ENCODE measurements around the gene RNF225. TPM values are rescaled to one million over a fixed set of nuclear protein-coding genes. Genes with fewer than 3 reads are reported as not detected.

Gene RNF225
- total and polyA plus RNA-seq, 2 of the 13 experiments (the other 11 are each of a cell fraction or from before 2014, with no cell fraction given) = not detected

- TF ChIP-seq ZNF552 (CRISPR knock-in tag; IDR thresholded peaks at IDR 0.05; ENCODE audit: borderline replicate concordance) = no peak
- no peak for TF ChIP-seq SKIL (CRISPR knock-in tag; IDR thresholded peaks at IDR 0.05; ENCODE audit: borderline replicate concordance)
- peak; percentile 7; the same call in 1 of the 2 replicates for TF ChIP-seq ZNF724P (CRISPR knock-in tag; IDR thresholded peaks at IDR 0.05; ENCODE audit: borderline replicate concordance)
- TF ChIP-seq ZBTB38 (CRISPR knock-in tag; IDR thresholded peaks at IDR 0.05) = peak; percentile 47; the same call in 1 of the 2 replicates
- TF ChIP-seq ATF7-NPFF (CRISPR knock-in tag; IDR thresholded peaks at IDR 0.05; ENCODE audit: low read depth) = peak; percentile 0; the same call in 1 of the 2 replicates
- TF ChIP-seq BRF2 (CRISPR knock-in tag; IDR thresholded peaks at IDR 0.05) = no peak
- TF ChIP-seq ZNF142 (CRISPR knock-in tag; IDR thresholded peaks at IDR 0.05) = no peak
- TF ChIP-seq CTCF (CRISPR knock-in tag; IDR thresholded peaks at IDR 0.05) = no peak
- 0 out of 2 replicates have a peak, but pooled peaks have one; percentile 37 for TF ChIP-seq PRMT3 (CRISPR knock-in tag; IDR thresholded peaks at IDR 0.05; ENCODE audit: borderline replicate concordance, low read depth)
- no peak for TF ChIP-seq SUZ12 (IDR thresholded peaks at IDR 0.05; ENCODE audit: low read depth, low read length)
- no peak for TF ChIP-seq HNRNPH1 (optimal IDR thresholded peaks at IDR 0.05; ENCODE audit: low read depth, low read length)
- TF ChIP-seq ZNF709 (CRISPR knock-in tag; IDR thresholded peaks at IDR 0.05) = 0 out of 2 replicates have a peak, but pooled peaks have one; percentile 46
- no peak for TF ChIP-seq STAT6 (CRISPR knock-in tag; IDR thresholded peaks at IDR 0.05; ENCODE audit: borderline replicate concordance)
These were observed 5.0 kb downstream of the RNF225 start (continued) for GRCh38 chr19:58400316-58400915.
